B cell (primary cell): ENCODE measurements around the gene MAPK14.

Source experiments
- EZH2 ChIP-seq: IDR thresholded peaks from 2 replicates; pipeline ENCODE4 v1.6.1; 2012; ENCODE audit warnings: borderline replicate concordance, low read depth, mild to moderate bottlenecking, moderate library complexity, low read length; ENCODE audit not compliant: insufficient read depth, poor library complexity, severe bottlenecking
- TF ChIP-seq, protein P1 (sequence below): fragments of 200-600 bp; IDR thresholded peaks from one replicate; pipeline ENCODE4 v1.8.0; 2022; ENCODE audit warnings: antibody characterized with exemption, mild to moderate bottlenecking

DNA sequence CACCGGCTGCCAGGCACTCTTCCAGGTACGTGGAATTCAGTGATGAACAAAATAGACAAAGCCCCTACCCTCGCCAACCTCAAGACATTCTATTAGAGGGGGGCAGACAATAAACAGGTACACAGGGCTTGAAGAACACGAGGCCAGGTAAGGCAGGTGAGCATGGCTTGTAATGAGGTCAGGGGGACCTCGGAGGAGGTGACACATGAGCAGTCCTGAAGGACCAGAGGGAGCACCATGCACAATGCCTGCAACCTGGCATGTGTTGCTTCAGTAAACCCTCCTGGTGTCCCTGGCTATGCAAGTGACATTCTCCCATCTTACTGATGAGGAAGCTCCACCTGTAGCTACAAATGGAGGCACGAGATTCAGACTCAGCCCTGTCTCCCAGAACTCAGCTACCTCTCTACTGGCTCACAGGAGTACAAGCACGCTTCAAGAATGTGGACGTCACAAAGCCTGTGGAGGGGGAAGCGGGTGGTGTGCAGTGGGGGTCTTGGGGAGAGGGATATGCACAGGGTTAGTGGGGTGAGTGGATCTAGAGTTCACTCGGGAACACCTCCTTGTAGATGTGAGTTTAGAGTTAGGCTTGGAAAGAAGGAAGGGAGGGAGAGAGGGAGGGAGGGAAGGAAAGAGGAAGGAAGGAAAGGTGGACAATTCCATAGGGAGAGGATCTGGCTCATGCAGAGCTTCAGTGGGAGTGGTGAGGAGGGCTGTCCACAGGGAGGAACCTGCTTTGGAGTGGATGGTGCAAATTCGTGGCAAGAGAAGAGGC lies 95.1 kb downstream of the MAPK14 start:
- TF ChIP-seq, protein P1, sequence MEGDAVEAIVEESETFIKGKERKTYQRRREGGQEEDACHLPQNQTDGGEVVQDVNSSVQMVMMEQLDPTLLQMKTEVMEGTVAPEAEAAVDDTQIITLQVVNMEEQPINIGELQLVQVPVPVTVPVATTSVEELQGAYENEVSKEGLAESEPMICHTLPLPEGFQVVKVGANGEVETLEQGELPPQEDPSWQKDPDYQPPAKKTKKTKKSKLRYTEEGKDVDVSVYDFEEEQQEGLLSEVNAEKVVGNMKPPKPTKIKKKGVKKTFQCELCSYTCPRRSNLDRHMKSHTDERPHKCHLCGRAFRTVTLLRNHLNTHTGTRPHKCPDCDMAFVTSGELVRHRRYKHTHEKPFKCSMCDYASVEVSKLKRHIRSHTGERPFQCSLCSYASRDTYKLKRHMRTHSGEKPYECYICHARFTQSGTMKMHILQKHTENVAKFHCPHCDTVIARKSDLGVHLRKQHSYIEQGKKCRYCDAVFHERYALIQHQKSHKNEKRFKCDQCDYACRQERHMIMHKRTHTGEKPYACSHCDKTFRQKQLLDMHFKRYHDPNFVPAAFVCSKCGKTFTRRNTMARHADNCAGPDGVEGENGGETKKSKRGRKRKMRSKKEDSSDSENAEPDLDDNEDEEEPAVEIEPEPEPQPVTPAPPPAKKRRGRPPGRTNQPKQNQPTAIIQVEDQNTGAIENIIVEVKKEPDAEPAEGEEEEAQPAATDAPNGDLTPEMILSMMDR: no peak
- TF ChIP-seq EZH2: no peak
